ENCODE data around the gene PPP6C. TPM values are rescaled to one million over a fixed set of nuclear protein-coding genes. Genes with fewer than 3 reads are reported as not detected.

The PPP6C gene
- total RNA-seq, 4 donors from 2014 or later: 32.6 to 43.2 (median 36.4) TPM

DNA sequence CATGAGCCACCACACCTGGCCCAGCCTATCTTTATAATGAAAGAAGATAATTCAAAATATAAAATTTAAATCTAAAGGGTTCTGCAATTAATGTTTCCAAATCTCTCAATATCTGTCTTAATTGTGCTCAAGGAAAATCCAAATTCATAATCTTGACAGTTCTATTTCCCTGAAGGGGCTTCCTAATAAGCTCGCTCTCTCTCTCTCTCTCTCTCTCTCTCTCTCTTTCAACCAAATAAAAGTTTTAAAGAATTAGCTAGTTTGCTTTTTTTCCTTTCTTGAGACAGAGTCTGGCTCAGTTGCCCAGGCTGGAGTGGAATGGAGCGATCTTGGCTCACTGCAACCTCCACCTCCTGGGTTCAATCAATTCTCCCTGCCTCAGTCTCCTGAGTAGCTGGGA is 33.1 kb downstream of the PPP6C start:
- no peak for DNase-seq (ENCODE audit: low spot score)
- ATAC-seq (ENCODE audit: low FRiP score): no peak
- TF ChIP-seq, protein P1, sequence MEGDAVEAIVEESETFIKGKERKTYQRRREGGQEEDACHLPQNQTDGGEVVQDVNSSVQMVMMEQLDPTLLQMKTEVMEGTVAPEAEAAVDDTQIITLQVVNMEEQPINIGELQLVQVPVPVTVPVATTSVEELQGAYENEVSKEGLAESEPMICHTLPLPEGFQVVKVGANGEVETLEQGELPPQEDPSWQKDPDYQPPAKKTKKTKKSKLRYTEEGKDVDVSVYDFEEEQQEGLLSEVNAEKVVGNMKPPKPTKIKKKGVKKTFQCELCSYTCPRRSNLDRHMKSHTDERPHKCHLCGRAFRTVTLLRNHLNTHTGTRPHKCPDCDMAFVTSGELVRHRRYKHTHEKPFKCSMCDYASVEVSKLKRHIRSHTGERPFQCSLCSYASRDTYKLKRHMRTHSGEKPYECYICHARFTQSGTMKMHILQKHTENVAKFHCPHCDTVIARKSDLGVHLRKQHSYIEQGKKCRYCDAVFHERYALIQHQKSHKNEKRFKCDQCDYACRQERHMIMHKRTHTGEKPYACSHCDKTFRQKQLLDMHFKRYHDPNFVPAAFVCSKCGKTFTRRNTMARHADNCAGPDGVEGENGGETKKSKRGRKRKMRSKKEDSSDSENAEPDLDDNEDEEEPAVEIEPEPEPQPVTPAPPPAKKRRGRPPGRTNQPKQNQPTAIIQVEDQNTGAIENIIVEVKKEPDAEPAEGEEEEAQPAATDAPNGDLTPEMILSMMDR (IDR thresholded peaks at IDR 0.05): no peak

DNA sequence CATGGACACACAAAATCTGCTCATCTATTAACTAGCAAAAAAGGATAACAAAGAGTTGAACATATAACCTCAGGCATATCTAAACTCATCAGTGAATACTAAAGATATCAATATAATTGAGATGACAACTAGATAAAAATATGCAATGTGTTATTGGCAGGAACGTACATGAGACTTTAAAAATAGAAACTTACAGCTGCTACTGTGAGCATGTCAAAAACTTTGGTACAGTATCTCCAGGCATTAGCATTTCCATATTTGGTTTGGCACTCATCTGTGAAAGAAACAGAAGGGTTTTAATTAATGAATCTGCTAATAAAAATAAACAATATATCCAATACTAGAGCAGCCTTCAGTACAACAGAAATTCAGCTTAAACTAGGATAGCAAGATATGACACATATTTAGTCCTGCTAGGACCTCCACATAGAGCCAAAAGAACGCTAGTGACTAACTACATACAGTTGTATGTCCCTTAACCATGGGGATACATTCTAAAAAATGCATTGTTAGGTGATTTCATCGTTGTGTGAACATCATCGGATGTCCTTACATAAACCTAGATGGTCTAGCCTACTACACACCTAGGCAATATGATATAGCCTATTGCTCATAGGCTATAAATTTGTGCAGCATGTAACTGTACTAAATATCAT is 35.8 kb downstream of the PPP6C start:
- TF ChIP-seq, protein P1 (IDR thresholded peaks at IDR 0.05): no peak
- DNase-seq (ENCODE audit: low spot score) (no peak), ATAC-seq (ENCODE audit: low FRiP score) (no peak)

DNA sequence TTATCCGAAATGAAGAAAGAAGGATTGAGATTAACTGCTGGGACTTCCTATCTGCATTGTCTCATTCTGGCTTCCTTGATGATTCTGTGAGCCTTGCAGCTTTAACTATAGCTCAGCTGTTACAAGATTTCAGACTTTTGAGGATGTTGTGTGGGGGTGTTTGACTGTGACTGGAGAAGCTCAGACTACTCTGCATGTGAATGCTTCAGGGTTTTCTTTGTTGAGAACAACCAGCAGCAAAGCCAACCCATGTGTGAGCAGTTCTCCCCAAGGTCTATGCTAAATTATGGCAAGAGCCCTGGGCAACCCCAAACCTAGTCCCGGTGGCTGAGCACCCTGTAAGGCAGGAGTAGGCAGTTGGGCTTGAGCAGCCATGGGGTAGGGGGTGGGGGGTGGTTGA is 37.9 kb downstream of the PPP6C start:
- TF ChIP-seq, protein P1 (IDR thresholded peaks at IDR 0.05): no peak
- ATAC-seq (ENCODE audit: low FRiP score) (no peak), DNase-seq (ENCODE audit: low spot score) (no peak)

DNA sequence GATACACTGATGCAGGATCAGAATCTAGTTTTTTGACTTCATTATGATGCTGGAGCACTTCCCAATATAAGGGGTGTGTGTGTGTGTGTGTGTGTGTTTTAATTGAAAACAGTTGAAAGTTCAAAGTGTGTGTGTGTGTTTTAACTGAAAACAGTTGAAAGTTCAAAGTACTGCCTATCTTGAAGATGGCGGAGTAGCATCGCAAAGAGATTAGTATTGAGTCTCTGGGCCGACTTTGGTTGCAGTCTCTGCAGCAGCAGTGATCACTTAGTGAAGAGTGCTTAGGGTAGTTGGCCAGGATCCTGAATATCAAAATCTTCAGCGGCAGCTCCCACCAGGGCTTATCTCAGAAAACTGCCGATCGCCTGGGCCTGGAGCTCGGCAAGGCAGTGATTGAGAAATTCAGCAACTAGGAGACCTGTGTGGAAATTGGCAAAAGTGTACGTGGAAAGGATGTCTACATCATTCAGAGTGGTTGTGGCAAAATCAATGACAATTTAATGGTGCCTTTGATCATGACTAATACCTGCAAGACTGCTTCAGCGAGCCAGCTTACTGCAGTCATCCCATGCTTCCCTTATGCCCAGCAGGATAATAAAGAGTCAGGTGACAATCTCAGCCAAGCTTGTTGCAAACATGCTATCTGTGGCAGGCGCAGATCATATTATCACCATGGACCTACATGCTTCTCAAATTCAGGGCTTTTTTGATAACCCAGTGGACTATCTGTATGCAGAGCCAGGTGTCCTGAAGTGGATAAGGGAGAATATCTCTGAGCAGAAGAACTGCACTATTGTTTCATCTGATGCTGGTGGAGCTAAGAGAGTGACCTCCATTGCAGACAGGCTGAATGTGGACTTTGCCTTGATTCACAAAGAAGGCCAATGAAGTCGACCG is 39.0 kb downstream of the PPP6C start:
- peak; percentile 68 for ATAC-seq (ENCODE audit: low FRiP score)
- no peak for DNase-seq (ENCODE audit: low spot score)
- TF ChIP-seq, protein P1 (IDR thresholded peaks at IDR 0.05): no peak

DNA sequence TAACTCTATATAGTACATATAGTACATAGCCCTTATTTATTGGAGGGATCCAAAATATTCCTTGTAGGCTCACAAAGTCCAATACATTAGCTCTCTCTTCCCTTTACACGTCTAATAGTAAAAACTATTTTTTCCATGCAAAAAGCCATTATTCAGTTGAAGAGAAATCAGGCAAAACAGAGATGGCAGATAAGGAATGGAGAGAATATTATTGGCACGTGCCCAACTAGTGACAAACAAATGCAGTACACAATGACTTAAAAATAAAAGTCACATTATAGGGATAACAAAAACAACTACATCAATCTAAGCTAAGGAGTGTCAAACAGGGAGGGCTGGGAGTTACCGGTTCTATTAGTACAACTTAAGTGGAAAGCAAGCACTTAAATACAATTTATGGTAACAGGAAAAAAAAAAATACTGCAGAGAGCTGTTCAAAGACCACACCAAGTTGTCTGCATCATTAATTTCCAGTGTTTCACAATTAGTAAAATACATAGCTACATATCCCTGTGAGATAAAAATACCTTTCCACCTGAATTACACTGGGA is 42.1 kb downstream of the PPP6C start:
- DNase-seq (ENCODE audit: low spot score): no peak
- ATAC-seq (ENCODE audit: low FRiP score): no peak
- TF ChIP-seq, protein P1 (IDR thresholded peaks at IDR 0.05): no peak

DNA sequence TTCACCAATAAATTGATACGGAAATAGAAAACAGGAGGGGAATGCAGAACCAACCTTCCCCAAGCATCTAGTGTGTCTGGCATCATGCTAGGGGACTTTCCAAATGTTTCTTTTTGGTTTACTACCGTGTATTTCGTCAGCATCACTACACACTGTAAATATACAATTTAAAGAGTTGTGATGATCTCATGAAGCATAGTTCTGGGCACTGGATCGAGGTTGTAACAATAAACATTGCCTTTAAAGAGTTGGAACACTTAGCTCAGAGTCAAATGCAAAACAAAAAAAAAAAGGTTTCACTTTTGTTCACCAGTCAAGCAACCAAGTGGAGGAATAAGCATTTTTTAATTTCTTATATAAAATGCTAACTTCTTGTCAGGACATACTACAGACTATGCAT is 43.4 kb downstream of the PPP6C start:
- TF ChIP-seq, protein P1 (IDR thresholded peaks at IDR 0.05): no peak
- ATAC-seq (ENCODE audit: low FRiP score) (no peak), DNase-seq (ENCODE audit: low spot score) (no peak)
